Measurements from ENCODE around the gene MPHOSPH9.
A peak's percentile ranks its signal among the peaks of the same experiment; 100 is the strongest.
"Not testable (repeated sequence)": the region's sequence is repeated elsewhere in the genome, so short reads cannot be mapped to it uniquely, and the experiment has no call there.

Gene MPHOSPH9

GRCh38 chr12:123260081-123260480, 27.1 kb upstream of the MPHOSPH9 start:
- no peak overlapping the region for H3K27ac ChIP-seq
- no peak for DNase-seq (ENCODE audit: low spot score)
- ChIA-PET CTCF (no interaction called here), POLR2A (ENCODE audit: low non-redundant PET) (no interaction called here)
- no peak for TF ChIP-seq CTCF (conservative IDR thresholded peaks at IDR 0.05; ENCODE audit: low read depth)

DNA sequence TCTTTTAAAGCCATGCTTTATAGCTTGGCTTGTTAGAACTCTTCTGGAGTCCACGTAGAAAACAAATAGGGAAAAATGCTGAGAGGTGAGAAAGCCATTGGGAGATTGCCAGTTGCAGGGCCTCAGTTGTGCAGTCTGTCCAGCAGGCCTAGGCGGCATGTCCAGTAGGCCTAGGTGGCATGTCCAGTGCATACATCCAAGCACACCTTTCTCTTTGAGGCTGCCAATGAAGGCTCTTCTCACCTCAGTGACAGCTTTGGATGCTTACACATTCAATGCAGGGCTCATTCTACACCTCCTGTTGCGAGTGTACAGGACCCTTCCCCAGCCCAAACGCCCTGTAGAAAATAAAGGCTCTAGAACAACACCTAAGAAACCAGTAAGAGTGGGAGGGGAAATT, 25.7 kb upstream of the MPHOSPH9 start:
- POLR2A ChIA-PET (ENCODE audit: low non-redundant PET), result no interaction called here
- TF ChIP-seq CTCF (conservative IDR thresholded peaks at IDR 0.05; ENCODE audit: low read depth), result no peak
- DNase-seq (ENCODE audit: low spot score), result no peak
- CTCF ChIA-PET, result interaction anchor here (0.6 kb wide), 1 partner anchor 1129 kb away, joined by 3 read pairs; no protein-coding TSS in a partner anchor
- peak overlapping the region; percentile 67 for H3K27ac ChIP-seq

DNA sequence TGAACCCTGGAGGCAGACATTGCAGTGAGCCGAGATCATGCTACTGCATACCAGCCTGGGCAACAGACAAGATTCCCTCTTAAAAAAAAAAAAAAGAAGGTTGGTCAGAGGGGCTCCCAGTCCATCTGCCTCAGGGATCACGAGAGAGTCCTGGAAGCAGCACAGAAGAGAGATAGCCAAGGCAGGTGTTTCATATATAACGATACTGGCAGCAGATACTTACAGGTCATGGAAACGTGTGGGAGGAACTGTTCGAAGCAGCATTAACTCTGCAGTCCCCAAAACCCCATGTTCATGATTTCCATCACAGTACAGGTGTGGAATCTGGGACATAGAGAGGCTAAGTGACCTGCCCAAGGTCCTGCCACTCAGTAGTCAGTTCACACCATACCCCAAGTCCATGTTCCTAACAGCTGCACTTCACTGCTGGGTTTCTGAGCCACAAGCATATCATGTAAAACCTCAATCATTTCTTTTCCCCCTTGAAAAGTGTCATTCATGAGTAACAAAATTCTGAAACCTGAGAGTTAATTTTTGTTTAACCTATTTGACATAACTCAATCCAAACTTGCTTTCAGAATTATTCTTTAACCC, 22.0 kb upstream of the MPHOSPH9 start:
- no peak for TF ChIP-seq CTCF (conservative IDR thresholded peaks at IDR 0.05; ENCODE audit: low read depth)
- ChIA-PET CTCF (no interaction called here), POLR2A (ENCODE audit: low non-redundant PET) (no interaction called here)
- H3K27ac ChIP-seq, result peak overlapping the region; percentile 96
- DNase-seq (ENCODE audit: low spot score), result no peak

DNA sequence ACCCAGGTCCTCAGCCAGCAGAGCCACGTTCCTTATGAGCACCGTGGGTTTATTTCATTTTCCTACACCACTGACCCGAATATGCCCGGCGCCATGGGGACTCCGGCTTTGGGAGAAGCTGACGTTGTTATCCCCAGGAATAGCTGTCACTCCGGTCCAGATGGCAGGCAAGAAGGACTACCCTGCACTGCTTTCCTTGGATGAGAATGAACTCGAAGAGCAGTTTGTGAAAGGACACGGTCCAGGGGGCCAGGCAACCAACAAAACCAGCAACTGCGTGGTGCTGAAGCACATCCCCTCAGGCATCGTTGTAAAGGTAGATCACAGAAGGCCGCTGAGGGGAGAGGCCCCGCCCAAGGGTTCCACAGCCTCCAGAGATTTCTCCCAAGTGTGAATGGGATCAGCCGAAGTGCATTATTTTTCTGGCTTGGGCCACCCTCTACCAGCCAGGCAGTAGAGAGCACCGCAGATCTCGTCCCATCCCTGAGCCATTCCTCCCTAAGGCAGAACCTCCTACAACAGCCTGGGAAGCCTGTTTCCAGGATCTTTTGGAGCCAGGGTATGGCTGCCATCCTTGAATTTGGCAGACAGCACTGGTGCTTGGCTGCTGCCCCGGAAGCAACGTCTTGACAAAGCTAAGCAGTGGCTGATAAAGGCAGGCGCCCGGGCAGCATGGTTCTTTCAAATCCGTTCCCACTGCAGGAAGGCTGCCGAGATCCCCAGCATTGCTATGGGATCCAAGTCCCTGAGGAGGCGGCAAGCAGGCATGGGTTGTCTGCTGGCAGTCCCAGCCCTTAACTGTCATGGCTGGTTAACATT, 20.9 kb upstream of the MPHOSPH9 start:
- DNase-seq (ENCODE audit: low spot score), result no peak
- peak overlapping the region; percentile 96 for H3K27ac ChIP-seq
- TF ChIP-seq CTCF (conservative IDR thresholded peaks at IDR 0.05; ENCODE audit: low read depth), result no peak
- POLR2A ChIA-PET (ENCODE audit: low non-redundant PET), result no interaction called here
- CTCF ChIA-PET, result interaction anchor here (0.7 kb wide), 1 partner anchor 280 kb away, joined by 4 read pairs; no protein-coding TSS in a partner anchor

- POLR2A ChIA-PET (ENCODE audit: low non-redundant PET); DNase-seq (ENCODE audit: low spot score); CTCF ChIA-PET: not testable (repeated sequence)
- H3K27ac ChIP-seq, result peak overlapping the region; percentile 96
Observed at GRCh38 chr12:123252365-123252764, 19.4 kb upstream of the MPHOSPH9 start.

- ChIA-PET POLR2A (ENCODE audit: low non-redundant PET) (no interaction called here), CTCF (no interaction called here)
- DNase-seq (ENCODE audit: low spot score), result no peak
- no peak for TF ChIP-seq CTCF (conservative IDR thresholded peaks at IDR 0.05; ENCODE audit: low read depth)
- peak overlapping the region; percentile 96 for H3K27ac ChIP-seq
Observed at GRCh38 chr12:123251403-123252076, 18.6 kb upstream of the MPHOSPH9 start.
